SK-N-SH treated with all-trans-retinoic acid at 6 μM for 48 hours (cell line): ENCODE results near the gene LCN12.

Experiments used
- ARNTL ChIP-seq: fragments of 450-650 bp; formaldehyde crosslinking; IDR thresholded peaks from 2 replicates; pipeline ENCODE4 v1.5.0; 2020; ENCODE audit warnings: low read depth, mild to moderate bottlenecking, moderate library complexity, borderline replicate concordance
- CREB5 ChIP-seq: fragments of 250-450 bp; sonication (Bioruptor Pico); IDR thresholded peaks from 2 replicates; pipeline ENCODE4 v1.5.1; 2020; ENCODE audit warnings: low read depth, mild to moderate bottlenecking, moderate library complexity
- CSDC2 ChIP-seq: fragments of 250-450 bp; sonication (Bioruptor Pico); IDR thresholded peaks from 2 replicates; pipeline ENCODE4 v1.5.0; 2020; ENCODE audit warnings: mild to moderate bottlenecking, moderate library complexity
- ISL1 ChIP-seq: fragments of 250-450 bp; sonication (Bioruptor Pico); IDR thresholded peaks from 2 replicates; pipeline ENCODE4 v2.1.2; 2022; ENCODE audit warnings: mild to moderate bottlenecking, moderate library complexity
- PATZ1 ChIP-seq: fragments of 250-450 bp; sonication (Bioruptor Pico); IDR thresholded peaks from 2 replicates; pipeline ENCODE4 v1.8.0; 2020; ENCODE audit warnings: mild to moderate bottlenecking, moderate library complexity, borderline replicate concordance
- POU6F1 ChIP-seq: fragments of 250-450 bp; sonication (Bioruptor Pico); IDR thresholded peaks from 2 replicates; pipeline ENCODE4 v1.8.0; 2021; ENCODE audit warnings: low read depth, mild to moderate bottlenecking, moderate library complexity, borderline replicate concordance
- RARB ChIP-seq: fragments of 250-450 bp; sonication (Bioruptor Pico); IDR thresholded peaks from 2 replicates; pipeline ENCODE4 v1.8.0; 2021; ENCODE audit warnings: mild to moderate bottlenecking, moderate library complexity
- SNAI2 ChIP-seq: fragments of 250-450 bp; sonication (Bioruptor Pico); IDR thresholded peaks from 2 replicates; pipeline ENCODE4 v1.5.0; 2020; ENCODE audit warnings: mild to moderate bottlenecking, moderate library complexity
- TSHZ2 ChIP-seq: fragments of 250-450 bp; sonication (Bioruptor Pico); IDR thresholded peaks from 2 replicates; pipeline ENCODE4 v1.5.0; 2020; ENCODE audit warnings: mild to moderate bottlenecking, moderate library complexity
- ZC3H10 ChIP-seq: fragments of 250-450 bp; sonication (Bioruptor Pico); IDR thresholded peaks from 2 replicates; pipeline ENCODE4 v1.5.1; 2021; ENCODE audit warnings: mild to moderate bottlenecking, moderate library complexity
- ZFP30 ChIP-seq: fragments of 450-650 bp; formaldehyde crosslinking; IDR thresholded peaks from 2 replicates; pipeline ENCODE4 v1.5.0; 2022; ENCODE audit warnings: mild to moderate bottlenecking, moderate library complexity
- ZNF565 ChIP-seq: fragments of 450-650 bp; formaldehyde crosslinking; conservative IDR thresholded peaks from 2 replicates; pipeline ENCODE4 v1.5.0; 2020; ENCODE audit warnings: low read depth, mild to moderate bottlenecking, moderate library complexity

GRCh38 chr9:136951541-136952320 is at the start of gene LCN12:
- no peak for TF ChIP-seq CSDC2 (CRISPR knock-in tag)
- TF ChIP-seq RARB: no peak
- TF ChIP-seq PATZ1 (CRISPR knock-in tag): no peak
- TF ChIP-seq ZC3H10 (CRISPR knock-in tag): no peak
- TF ChIP-seq ZNF565 (CRISPR knock-in tag): no peak
- TF ChIP-seq CREB5 (CRISPR knock-in tag): no peak
- no peak for TF ChIP-seq ISL1
- TF ChIP-seq POU6F1 (CRISPR knock-in tag): no peak
- TF ChIP-seq SNAI2 (CRISPR knock-in tag): no peak
- no peak for TF ChIP-seq ZFP30
- no peak for TF ChIP-seq ARNTL (CRISPR knock-in tag)
- no peak for TF ChIP-seq TSHZ2 (CRISPR knock-in tag)
